NCI-H526 (cell line): ENCODE results near the gene CA7.

Experiments
- DNase-seq, 2 experiments: peaks; one replicate each; lab custom pipeline; 2025; lab: John Stamatoyannopoulos, UW

The CA7 gene

GRCh38 chr16:66844342-66845079, at the start of gene CA7:
Gene CA7 (plus strand): TSS chr16:66844414. CDS start chr16:66844488, 74 bp downstream.
- DNase-seq, result peak in 1 of 2 experiments; percentile 16

- DNase-seq, result no peak
Measured at GRCh38 chr16:66798161-66798560, 46.1 kb upstream of the CA7 start.

DNA sequence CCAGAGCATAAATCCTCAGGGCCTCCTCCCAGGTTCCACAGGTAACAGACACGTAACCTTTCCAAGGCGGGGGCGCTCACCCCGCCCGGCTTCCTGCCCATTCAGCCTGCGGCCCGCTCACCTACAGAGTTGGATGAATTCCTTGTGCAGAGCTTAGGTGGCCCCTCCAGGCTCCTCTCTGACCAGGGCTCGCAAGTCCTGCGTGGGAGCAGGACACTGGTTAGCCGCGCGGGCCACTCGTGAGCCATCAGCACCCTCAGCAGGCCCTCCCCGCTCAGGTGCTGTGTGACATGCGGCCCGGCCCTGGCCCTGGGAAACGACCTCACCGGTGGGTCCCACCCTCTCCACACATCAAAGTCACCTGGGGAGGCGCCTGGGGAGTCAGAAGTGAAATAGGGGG, 43.4 kb upstream of the CA7 start:
- DNase-seq, result no peak

DNA sequence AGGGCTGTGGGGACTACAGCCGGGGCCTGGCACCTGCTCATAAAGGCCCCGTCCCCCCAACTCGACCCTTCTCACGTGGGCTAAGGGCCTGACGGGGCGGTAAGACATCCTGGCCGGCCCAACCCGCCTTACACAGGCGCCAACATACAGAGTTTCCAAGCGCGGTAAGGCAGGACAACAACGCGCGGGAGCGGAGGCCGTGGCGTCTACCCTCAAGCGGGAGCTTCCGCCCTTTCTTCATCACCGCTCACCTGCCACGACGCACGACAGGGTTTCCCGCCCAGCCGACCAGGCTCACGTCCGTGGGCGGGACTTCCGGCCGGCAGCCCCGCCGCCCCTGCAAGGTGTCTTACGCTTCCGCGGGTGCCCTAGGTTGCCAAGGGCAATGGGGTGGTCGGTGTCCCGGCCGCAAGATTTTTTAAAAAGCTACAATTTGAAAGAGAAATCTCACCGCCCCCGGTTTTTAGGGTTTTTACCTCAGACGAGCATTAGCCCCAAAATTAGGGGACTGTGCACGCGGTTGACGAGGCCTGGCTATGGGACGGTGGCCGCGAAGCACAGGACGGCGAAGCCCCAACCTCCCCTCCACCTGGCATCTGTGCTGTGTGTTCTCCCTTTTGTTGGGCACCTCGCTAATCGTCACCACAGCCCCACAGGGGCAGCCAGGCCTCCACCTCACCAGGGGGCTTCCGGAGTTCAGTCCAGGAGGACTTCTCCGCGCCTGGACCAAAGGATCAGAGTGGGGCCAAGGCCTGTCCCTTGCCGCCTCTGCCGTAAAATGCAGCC, 42.7 kb upstream of the CA7 start, which contains the start of gene TERB1:
TERB1 (minus strand) TSS at position 265 of the 786 bp plus-strand sequence. CDS start 4,786 bp downstream, outside the sequence.
- no peak for DNase-seq

- DNase-seq, result no peak
Measured at GRCh38 chr16:66802159-66802558, 42.1 kb upstream of the CA7 start.

- DNase-seq, result no peak
Measured at GRCh38 chr16:66809765-66810164, 34.4 kb upstream of the CA7 start.

- DNase-seq, result no peak
Measured at GRCh38 chr16:66810391-66810790, 33.8 kb upstream of the CA7 start.

- DNase-seq, result no peak
Measured at GRCh38 chr16:66811043-66811442, 33.2 kb upstream of the CA7 start.

DNA sequence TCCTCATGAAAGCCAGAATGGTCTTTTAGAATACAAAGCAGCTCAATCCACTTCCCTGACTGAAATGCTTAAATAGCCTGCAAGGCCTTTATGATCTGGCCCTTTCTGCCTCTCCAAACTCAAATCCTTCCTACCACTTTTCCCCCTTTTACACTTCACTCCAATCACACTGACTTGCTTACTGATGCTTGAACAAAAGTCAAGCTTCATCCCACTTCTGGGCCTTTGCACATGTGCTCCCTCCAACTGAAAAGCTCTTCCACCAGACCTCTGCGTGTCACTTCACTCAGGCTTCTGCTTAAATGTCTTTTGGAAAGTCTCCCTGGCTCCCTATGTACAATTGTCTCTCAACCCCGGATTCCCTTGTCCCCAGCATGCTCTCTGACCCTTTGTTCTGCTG, 29.5 kb upstream of the CA7 start:
- no peak for DNase-seq

DNA sequence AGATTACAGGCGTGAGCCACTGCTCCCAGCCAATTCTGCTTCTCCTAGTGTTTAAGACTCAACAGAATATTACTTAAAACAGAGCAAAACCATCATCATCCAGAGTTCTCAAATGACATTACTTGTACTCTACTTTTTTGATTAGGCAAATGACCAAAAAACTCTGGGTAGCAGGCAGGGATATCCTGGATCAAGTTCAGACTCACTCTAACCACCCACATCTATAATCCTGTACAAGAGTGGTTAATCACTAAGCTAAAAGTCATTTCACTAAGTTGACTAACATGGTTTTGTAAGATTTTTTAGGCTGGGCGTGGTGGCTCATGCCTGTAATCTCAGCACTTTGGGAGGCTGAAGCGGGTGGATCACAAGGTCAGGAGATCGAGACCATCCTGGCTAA, 20.2 kb upstream of the CA7 start:
- no peak for DNase-seq

- peak; percentile 35 to 84 for DNase-seq
Measured at GRCh38 chr16:66830422-66831404, 13.5 kb upstream of the CA7 start, which contains the start of gene NAE1. Gene NAE1 (minus strand): TSS chr16:66830976. CDS start chr16:66830899, 77 bp downstream.

- no peak for DNase-seq
Measured at GRCh38 chr16:66832190-66832589, 12.0 kb upstream of the CA7 start.

DNA sequence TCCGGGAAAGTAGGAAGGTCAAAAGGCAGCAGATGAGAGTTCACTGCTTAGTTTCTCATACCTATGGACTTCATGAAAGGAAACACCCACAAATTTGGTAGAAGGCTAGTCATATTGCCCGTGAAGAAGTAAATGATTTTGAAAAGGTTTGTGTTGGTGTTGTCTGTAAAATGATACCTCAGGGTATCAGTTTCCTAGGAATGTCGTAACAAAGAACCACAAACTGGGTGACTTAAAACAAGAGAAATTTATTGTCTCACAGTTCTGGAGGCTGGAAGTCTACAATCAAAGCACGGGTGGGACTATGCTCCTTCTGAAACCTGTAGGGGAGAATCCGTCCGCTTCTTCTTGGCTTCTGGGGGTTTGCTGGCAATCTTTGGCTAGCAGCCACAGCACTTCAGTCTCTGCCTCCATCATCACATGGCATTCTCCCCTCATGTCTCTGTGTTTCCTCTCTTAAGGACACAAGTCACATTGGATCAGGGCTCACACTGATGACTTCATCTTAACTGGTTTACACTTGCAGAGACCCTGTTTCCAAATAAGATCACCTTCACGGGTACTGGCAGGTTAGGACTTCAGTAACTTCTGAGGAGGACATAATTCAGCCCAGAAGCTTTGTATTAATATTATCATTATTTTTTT, 11.4 kb upstream of the CA7 start:
- no peak for DNase-seq

DNA sequence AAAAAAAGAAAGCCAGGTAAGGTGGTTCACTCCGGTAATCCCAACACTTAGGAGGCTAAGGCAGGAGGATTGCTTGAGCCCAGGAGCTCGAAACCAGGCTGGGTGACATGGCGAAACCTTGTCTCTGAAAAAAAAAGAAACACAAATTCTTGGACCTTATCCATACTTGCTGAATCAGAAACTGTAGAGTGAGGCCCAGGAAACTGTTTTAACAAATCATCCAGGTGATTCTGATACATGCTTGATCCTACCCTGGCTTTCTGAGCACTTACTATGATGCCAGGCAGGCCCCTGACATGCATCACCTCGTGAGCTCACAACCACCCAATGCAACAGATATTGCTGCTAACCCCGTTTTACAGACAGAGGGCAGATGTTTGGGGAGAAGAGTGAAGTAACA, 9.5 kb upstream of the CA7 start:
- no peak for DNase-seq

GRCh38 chr16:66840883-66841282, 3.3 kb upstream of the CA7 start:
- DNase-seq, result no peak

- no peak for DNase-seq
Measured at GRCh38 chr16:66841366-66841765, 2.8 kb upstream of the CA7 start.

GRCh38 chr16:66842765-66843164, 1.4 kb upstream of the CA7 start:
- DNase-seq, result no peak

GRCh38 chr16:66843191-66843590, 1.0 kb upstream of the CA7 start:
- DNase-seq, result no peak

DNA sequence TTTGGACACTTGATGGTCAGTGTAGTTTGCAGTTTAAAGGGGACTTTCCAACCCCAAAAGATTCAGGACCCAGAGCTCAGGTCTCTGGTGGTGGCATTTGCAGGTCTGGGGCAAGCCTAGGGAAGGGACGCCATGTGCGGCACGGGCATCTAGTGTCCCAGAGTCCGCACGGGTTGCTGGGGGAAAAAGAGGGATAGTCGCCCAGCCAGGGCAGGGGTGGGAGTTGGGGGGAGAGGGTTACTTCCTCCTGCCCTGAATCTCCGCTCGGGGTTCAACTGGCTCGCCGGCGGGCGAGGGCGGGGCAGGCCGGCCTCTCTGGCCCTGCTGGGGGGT, 239 bp upstream of the CA7 start:
- DNase-seq, result no peak

- DNase-seq, result no peak
Measured at GRCh38 chr16:66845080-66845410, 831 bp downstream of the CA7 start.

DNA sequence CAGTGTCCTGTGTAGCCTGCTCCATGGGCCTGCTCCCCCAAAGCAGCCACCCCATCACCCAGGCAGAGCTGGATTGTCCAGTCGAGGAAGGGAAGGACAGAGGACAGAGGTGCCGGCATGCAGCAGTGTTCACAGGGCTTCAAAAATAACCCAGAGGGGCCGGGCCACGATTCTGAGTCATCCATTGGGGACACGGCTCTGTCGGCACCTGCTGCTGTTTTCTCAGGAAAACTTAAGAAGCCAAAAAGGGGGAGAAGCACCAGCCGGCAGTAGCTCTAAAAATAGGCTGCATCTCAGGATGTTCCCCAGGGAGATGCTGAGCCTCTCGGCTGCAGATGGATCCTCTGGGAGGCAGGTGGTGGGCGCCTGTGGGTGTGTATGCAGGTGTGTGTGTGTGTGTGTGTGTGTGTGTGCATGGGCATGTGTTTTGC, 1.6 kb downstream of the CA7 start:
- peak in 1 of 2 experiments; percentile 75 for DNase-seq

DNA sequence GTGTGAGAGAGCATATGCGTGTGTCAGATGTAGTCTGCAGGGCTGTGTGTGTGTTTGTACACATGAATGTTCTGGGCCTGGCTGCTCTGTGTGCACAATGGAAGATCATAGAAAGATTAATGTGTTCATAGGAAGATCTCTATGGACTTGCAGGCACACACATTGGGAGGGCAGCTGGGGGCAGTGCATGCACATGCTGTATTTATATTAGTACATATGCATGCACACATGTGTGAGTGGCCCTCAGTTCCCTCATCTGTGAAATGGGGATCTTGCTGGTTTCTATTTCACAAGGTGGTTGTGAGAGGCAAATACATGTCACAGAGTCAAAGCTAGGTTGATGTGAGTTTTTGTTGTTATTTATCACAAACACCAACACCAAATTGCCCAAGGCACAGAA, 2.1 kb downstream of the CA7 start:
- no peak for DNase-seq
